Measurements from ENCODE around the gene CDC42BPB. TPM values are rescaled to one million over a fixed set of nuclear protein-coding genes. Genes with fewer than 3 reads are reported as not detected.
A peak's percentile ranks its signal among the peaks of the same experiment; 100 is the strongest.

CDC42BPB gene
- total RNA-seq, 2 experiments from 2014 or later: 6.6 to 7.6 TPM

- Mint-ChIP-seq H3K4me3 (no peak overlapping the region), H3K4me1 (ENCODE audit: low read depth) (peaks cover 28% of the 10 kb centered on the region), H3K27ac (no peak overlapping the region), H3K36me3 (ENCODE audit: low read depth) (no peaks in the 10 kb centered on the region), H3K9me3 (no peaks in the 10 kb centered on the region), H3K27me3 (no peaks in the 10 kb centered on the region)
- ChIA-PET CTCF (no interaction called here), POLR2A (no interaction called here)
- intact Hi-C loops (cut with DNase I, micrococcal nuclease): no loop called here
- Histone ChIP-seq H3K27ac (ENCODE audit: low read depth in 1 of 2, low read length in 2 of 2) (no peak overlapping the region), H3K9me3 (ENCODE audit: control insufficient read depth in 1 of 2, insufficient read depth in 1 of 2, low read length in 2 of 2) (no peaks in the 10 kb centered on the region), H3K36me3 (ENCODE audit: insufficient read depth, low read length) (no peaks in the 10 kb centered on the region), H3K4me3 (ENCODE audit: low read length) (no peak overlapping the region), H3K27me3 (ENCODE audit: control insufficient read depth in 1 of 2, insufficient read depth in 2 of 2, low read length in 2 of 2) (no peaks in the 10 kb centered on the region), H3K4me1 (ENCODE audit: insufficient read depth, low read length) (peaks cover 37% of the 10 kb centered on the region)
- DNase-seq: no peak
- no peak for ATAC-seq (ENCODE audit: poor library complexity)
- no peak for TF ChIP-seq CTCF (IDR thresholded peaks at IDR 0.05)
Observed at GRCh38 chr14:102951034-102951433, 106.3 kb downstream of the CDC42BPB start.

GRCh38 chr14:102949801-102950451 lies 107.4 kb downstream of the CDC42BPB start:
- ChIA-PET POLR2A (interaction anchor here (1.0 to 1.9 kb wide), 4 partner anchors 22 to 255 kb away, joined by 3 to 8 read pairs (median 5); no protein-coding TSS in a partner anchor), CTCF (no interaction called here)
- no peak for DNase-seq
- intact Hi-C loops (cut with DNase I, micrococcal nuclease): no loop called here
- Mint-ChIP-seq H3K36me3 (ENCODE audit: low read depth) (no peaks in the 10 kb centered on the region), H3K27me3 (no peaks in the 10 kb centered on the region), H3K4me1 (ENCODE audit: low read depth) (peaks cover 28% of the 10 kb centered on the region), H3K27ac (peak overlapping the region; percentile 76), H3K9me3 (no peaks in the 10 kb centered on the region), H3K4me3 (no peak overlapping the region)
- no peak for TF ChIP-seq CTCF (IDR thresholded peaks at IDR 0.05)
- H3K4me3 ChIP-seq (ENCODE audit: low read length): no peak overlapping the region
- H3K4me1 ChIP-seq (ENCODE audit: insufficient read depth, low read length): peaks cover 38% of the 10 kb centered on the region
- H3K27ac ChIP-seq (ENCODE audit: low read depth in 1 of 2, low read length in 2 of 2): no peak overlapping the region
- no peak for ATAC-seq (ENCODE audit: poor library complexity)
- no peaks in the 10 kb centered on the region for H3K36me3 ChIP-seq (ENCODE audit: insufficient read depth, low read length)
- H3K9me3 ChIP-seq (ENCODE audit: control insufficient read depth in 1 of 2, insufficient read depth in 1 of 2, low read length in 2 of 2): no peaks in the 10 kb centered on the region
- no peaks in the 10 kb centered on the region for H3K27me3 ChIP-seq (ENCODE audit: control insufficient read depth in 1 of 2, insufficient read depth in 2 of 2, low read length in 2 of 2)

GRCh38 chr14:102949062-102949800 lies 108.1 kb downstream of the CDC42BPB start:
- H3K27ac Mint-ChIP-seq: peak overlapping the region; percentile 76
- Histone ChIP-seq H3K36me3 (ENCODE audit: insufficient read depth, low read length) (no peaks in the 10 kb centered on the region), H3K4me1 (ENCODE audit: insufficient read depth, low read length) (peaks cover 38% of the 10 kb centered on the region), H3K4me3 (ENCODE audit: low read length) (no peak overlapping the region), H3K9me3 (ENCODE audit: control insufficient read depth in 1 of 2, insufficient read depth in 1 of 2, low read length in 2 of 2) (no peaks in the 10 kb centered on the region), H3K27me3 (ENCODE audit: control insufficient read depth in 1 of 2, insufficient read depth in 2 of 2, low read length in 2 of 2) (no peaks in the 10 kb centered on the region), H3K27ac (ENCODE audit: low read depth in 1 of 2, low read length in 2 of 2) (peak overlapping the region in 1 of 2 donors; percentile 13)
- no peaks in the 10 kb centered on the region for H3K27me3 Mint-ChIP-seq
- intact Hi-C loops (cut with DNase I, micrococcal nuclease): no loop called here
- ChIA-PET POLR2A (interaction anchor here (1.0 to 1.9 kb wide), 4 partner anchors 21 to 255 kb away, joined by 3 to 8 read pairs (median 5); no protein-coding TSS in a partner anchor), CTCF (no interaction called here)
- ATAC-seq (ENCODE audit: poor library complexity): peak; percentile 83
- H3K36me3 Mint-ChIP-seq (ENCODE audit: low read depth): no peaks in the 10 kb centered on the region
- no peak for TF ChIP-seq CTCF (IDR thresholded peaks at IDR 0.05)
- peak in 12 of 14 experiments; percentile 30 to 68 (median 48) for DNase-seq
- no peaks in the 10 kb centered on the region for H3K9me3 Mint-ChIP-seq
- peak overlapping the region; percentile 34 for H3K4me3 Mint-ChIP-seq
- H3K4me1 Mint-ChIP-seq (ENCODE audit: low read depth): peaks cover 28% of the 10 kb centered on the region
